Mucosa of descending colon (tissue), 3 donors: ENCODE measurements around the gene ZBTB20. TPM values are rescaled to one million over a fixed set of nuclear protein-coding genes. Genes with fewer than 3 reads are reported as not detected.

Experiments
- ATAC-seq: fragments of 200-7000 bp; cut with Tn5 transposase; one replicate; pipeline ENCODE4 v1.9.1; 2020; ENCODE audit warnings: mild to moderate bottlenecking, moderate library complexity
- DNase-seq, 3 donors: peaks; one replicate each; pipeline ENCODE4 v3.0.0-alpha.2; 2020
- H3K36me3 ChIP-seq: fragments of 200-600 bp; one replicate; pipeline ENCODE4 v1.8.0; 2021; ENCODE audit warnings: low read depth, mild to moderate bottlenecking
- H3K4me1 ChIP-seq: fragments of 200-600 bp; one replicate; pipeline ENCODE4 v1.8.0; 2021; ENCODE audit warnings: low read depth, mild to moderate bottlenecking
- H3K4me3 ChIP-seq: fragments of 200-600 bp; one replicate; pipeline ENCODE4 v1.8.0; 2021; ENCODE audit warnings: mild to moderate bottlenecking
- H3K9me3 ChIP-seq: fragments of 200-600 bp; one replicate; pipeline ENCODE4 v1.8.0; 2021; ENCODE audit warnings: mild to moderate bottlenecking
- intact Hi-C, 2 donors: fragments of 100-400 bp; cut with DNase I in 1 of 2; cut with micrococcal nuclease in 1 of 2; formaldehyde crosslinking; loops; one replicate each; pipeline versions ENCODE4 v1.11.0 to v1.11.1; 2022; cut with DNase I, micrococcal nuclease
- total RNA-seq, 3 donors: library from RNA; stranded (reverse); fragmentation: NEBNext Ultra II Directional in 2 of 3; extraction: Animal tissue kit (Norgen Biotek cat#: 25700) in 2 of 3; gene quantifications; one replicate each; pipeline versions ENCODE4 v1.2.1 to v1.2.4, GENCODE V29; 2021 to 2023
- TF ChIP-seq, protein P1 (sequence below): fragments of 200-600 bp; IDR thresholded peaks from one replicate; pipeline ENCODE4 v1.8.0; 2022; ENCODE audit warnings: antibody characterized with exemption, mild to moderate bottlenecking
- donor health status: DM: no; HTN: no; CAD: no; lungs with moderate emphysema.
- donor health status: DM: no; HTN: no; CAD: no.
- donor health status: DM: no; HTN: yes; CAD: no.

ZBTB20 gene
- total RNA-seq, 3 donors from 2014 or later = 30.6 to 85.6 (median 37.3) TPM

DNA sequence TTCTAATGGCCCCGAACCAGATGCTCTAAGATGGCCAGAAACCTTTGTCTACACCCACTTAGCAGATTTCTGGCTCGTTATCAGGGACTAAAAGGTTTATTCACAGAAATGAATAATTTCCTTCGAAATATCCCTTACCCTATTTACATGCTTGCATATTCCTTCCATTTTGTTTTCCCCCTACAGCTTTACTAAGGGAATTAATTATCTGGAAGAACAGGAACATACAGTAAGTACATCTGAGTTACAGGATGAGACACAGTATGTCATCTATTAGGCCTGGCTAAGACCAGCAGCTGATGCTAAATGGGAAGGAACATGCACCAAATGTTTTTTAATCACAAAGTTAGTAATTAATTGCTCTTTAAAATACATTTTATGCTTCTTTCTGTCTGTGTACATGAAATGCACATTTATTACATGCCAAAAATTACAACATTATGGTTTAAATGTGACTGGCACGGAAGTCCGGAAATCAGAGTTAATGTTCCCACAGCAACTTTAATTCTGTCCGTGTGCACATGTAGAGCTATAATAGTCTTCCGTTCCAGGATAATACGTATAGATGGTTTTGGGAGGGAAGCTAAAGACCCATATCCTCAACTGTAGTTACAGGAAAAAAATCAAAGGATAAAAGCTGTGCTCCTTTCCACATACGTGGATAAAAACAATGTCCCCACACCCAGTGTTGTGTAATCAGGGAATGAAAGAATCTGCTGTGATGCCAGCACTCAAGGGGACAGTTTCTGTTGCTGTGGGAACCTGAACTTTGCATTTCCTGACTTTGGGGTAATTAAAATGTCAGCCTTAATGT is 771.3 kb downstream of the ZBTB20 start:
- Histone ChIP-seq H3K4me3 (no peak overlapping the region), H3K36me3 (no peaks in the 10 kb centered on the region), H3K4me1 (no peaks in the 10 kb centered on the region), H3K9me3 (no peaks in the 10 kb centered on the region)
- TF ChIP-seq, protein P1, sequence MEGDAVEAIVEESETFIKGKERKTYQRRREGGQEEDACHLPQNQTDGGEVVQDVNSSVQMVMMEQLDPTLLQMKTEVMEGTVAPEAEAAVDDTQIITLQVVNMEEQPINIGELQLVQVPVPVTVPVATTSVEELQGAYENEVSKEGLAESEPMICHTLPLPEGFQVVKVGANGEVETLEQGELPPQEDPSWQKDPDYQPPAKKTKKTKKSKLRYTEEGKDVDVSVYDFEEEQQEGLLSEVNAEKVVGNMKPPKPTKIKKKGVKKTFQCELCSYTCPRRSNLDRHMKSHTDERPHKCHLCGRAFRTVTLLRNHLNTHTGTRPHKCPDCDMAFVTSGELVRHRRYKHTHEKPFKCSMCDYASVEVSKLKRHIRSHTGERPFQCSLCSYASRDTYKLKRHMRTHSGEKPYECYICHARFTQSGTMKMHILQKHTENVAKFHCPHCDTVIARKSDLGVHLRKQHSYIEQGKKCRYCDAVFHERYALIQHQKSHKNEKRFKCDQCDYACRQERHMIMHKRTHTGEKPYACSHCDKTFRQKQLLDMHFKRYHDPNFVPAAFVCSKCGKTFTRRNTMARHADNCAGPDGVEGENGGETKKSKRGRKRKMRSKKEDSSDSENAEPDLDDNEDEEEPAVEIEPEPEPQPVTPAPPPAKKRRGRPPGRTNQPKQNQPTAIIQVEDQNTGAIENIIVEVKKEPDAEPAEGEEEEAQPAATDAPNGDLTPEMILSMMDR = no peak
- intact Hi-C loops = no loop called here
- DNase-seq (no peak), ATAC-seq (no peak)

DNA sequence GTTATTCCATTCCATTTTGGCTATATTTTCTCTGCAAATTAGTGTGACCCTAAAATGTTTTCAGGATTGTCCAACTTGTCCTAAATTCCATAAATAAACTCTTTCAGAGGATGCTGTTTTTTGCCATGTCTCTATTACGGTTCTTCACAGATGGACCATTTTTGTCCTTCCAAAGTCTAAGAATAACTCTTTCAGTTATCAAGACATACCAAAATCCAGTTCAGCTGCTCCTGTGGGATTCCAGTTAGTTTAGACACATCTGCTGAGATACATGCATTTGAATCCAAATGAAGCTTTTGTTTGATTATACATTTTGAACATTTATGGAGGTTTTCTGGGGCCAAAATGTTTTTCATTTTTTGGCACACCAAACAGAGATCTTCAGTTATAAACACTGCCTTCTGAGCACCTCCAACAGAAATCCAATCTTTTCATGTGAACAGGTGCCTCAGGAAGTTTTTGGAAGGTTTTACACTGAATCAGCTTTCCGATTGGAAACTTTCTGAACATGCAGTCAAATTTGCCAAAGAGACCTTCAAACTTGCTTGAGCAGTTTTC is 772.6 kb downstream of the ZBTB20 start:
- intact Hi-C loops = no loop called here
- ATAC-seq (no peak), DNase-seq (no peak)
- Histone ChIP-seq H3K4me3 (no peak overlapping the region), H3K4me1 (no peaks in the 10 kb centered on the region), H3K9me3 (no peaks in the 10 kb centered on the region), H3K36me3 (no peaks in the 10 kb centered on the region)
- TF ChIP-seq, protein P1 = no peak

DNA sequence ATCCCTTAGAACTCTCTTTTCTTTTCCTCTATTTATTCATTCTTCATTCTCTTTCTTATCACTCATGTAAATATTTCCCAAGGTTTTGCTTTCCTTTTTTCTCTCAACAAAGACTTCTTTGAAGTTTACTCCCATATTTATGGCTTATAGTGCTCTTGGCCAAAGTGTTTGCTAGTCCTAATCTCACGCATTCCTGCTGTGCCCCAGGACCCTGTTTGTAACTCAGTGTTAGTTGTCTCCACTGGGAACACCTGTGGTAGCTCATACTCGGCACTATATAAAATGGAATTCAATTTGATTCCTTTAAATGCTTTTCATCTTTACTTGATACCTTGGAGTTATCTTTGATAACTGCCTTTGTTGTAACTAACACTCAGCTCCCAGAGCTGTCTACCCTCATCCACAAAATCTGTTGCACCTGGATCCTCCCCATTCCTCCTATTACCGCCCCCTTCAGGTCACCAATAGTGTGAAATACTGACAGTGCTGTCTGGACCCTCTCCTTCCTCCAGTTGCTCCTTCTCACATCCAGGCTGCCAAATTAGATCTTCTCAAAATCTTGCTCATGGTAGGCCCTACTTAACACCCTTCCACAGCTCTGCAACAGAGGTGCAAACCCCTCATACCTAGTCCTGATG is 776.4 kb downstream of the ZBTB20 start:
- Histone ChIP-seq H3K36me3 (no peaks in the 10 kb centered on the region), H3K4me3 (no peak overlapping the region), H3K4me1 (no peaks in the 10 kb centered on the region), H3K9me3 (no peaks in the 10 kb centered on the region)
- TF ChIP-seq, protein P1 = no peak
- DNase-seq = no peak
- intact Hi-C loops = no loop called here
- no peak for ATAC-seq

DNA sequence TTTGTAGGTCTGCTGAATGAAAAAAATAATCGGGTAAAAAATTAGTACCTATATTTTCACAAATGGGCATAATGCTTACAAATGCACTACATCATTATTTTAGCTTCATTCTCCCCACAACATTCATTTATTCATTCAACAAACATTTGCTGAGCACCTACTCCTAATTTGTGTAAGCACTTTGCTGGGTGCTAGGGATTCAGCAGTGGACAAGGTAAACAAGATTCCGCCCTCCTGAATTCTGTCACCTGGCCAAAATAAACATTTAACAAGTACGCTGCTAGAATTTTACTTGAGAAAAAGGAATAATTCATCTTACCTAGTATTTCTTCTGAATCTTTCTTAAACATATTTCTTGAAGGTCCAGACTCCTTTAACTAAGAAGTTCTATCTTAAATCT is 781.2 kb downstream of the ZBTB20 start:
- ATAC-seq = no peak
- intact Hi-C loops = no loop called here
- DNase-seq = no peak
- H3K4me1 ChIP-seq = peaks cover 8% of the 10 kb centered on the region
- no peaks in the 10 kb centered on the region for H3K9me3 ChIP-seq
- no peaks in the 10 kb centered on the region for H3K36me3 ChIP-seq
- TF ChIP-seq, protein P1 = no peak
- H3K4me3 ChIP-seq = no peak overlapping the region

DNA sequence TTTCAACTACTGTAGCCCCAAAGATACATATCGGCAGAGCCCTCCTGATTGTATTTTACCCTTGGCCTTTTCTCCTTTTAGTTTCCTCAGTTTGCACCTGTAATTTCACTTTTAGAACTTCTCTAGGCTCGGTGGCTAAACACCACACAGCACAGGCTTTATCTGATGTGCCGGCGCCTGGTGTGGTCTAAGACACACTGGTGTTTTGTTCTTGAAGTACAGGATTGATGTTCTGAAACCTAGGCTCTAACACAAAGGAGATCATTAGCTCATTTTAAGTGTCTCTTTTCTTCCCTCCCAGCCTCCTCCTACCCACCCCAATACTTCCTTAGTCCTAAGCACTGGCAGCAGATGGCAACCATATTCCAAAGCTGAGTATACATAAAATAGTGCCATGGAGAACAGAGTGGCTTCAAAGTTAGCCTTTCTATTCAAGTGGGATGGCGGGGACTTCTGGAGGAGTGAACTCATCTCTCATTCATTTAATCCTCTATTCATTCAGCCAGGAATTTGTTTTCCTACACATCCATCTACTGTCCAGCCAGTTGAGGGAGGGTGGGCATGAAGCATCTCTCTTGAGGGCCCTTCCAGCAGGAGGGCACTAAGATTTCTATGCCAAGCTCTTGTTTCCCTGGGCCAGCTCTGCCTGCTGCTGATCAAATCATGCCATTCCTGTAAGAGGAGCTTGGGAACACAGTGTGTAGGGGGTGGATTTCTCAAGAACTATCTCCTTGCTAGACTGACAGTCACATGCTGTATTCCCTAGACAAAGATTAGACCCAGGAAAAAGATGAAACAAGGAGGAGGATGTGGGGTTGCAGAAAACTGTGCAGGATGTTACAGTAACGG is 782.1 kb downstream of the ZBTB20 start:
- H3K4me3 ChIP-seq = no peak overlapping the region
- H3K9me3 ChIP-seq = no peaks in the 10 kb centered on the region
- no peaks in the 10 kb centered on the region for H3K36me3 ChIP-seq
- ATAC-seq (no peak), DNase-seq (no peak)
- peaks cover 8% of the 10 kb centered on the region for H3K4me1 ChIP-seq
- TF ChIP-seq, protein P1 = no peak
- intact Hi-C loops = no loop called here
